ENCODE measurements around the gene FASLG. TPM values are rescaled to one million over a fixed set of nuclear protein-coding genes. Genes with fewer than 3 reads are reported as not detected.

Gene FASLG, protein sequence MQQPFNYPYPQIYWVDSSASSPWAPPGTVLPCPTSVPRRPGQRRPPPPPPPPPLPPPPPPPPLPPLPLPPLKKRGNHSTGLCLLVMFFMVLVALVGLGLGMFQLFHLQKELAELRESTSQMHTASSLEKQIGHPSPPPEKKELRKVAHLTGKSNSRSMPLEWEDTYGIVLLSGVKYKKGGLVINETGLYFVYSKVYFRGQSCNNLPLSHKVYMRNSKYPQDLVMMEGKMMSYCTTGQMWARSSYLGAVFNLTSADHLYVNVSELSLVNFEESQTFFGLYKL
- not detected for total RNA-seq

- TF ChIP-seq, protein P1, sequence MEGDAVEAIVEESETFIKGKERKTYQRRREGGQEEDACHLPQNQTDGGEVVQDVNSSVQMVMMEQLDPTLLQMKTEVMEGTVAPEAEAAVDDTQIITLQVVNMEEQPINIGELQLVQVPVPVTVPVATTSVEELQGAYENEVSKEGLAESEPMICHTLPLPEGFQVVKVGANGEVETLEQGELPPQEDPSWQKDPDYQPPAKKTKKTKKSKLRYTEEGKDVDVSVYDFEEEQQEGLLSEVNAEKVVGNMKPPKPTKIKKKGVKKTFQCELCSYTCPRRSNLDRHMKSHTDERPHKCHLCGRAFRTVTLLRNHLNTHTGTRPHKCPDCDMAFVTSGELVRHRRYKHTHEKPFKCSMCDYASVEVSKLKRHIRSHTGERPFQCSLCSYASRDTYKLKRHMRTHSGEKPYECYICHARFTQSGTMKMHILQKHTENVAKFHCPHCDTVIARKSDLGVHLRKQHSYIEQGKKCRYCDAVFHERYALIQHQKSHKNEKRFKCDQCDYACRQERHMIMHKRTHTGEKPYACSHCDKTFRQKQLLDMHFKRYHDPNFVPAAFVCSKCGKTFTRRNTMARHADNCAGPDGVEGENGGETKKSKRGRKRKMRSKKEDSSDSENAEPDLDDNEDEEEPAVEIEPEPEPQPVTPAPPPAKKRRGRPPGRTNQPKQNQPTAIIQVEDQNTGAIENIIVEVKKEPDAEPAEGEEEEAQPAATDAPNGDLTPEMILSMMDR (IDR thresholded peaks at IDR 0.05; ENCODE audit: low read depth) = no peak
Observed at GRCh38 chr1:172658871-172659453, at the start of gene FASLG. TSS of gene FASLG (plus strand) at chr1:172659103. CDS start at chr1:172659202, 99 bp downstream.

GRCh38 chr1:172609528-172609927 lies 49.4 kb upstream of the FASLG start:
- TF ChIP-seq, protein P1 (IDR thresholded peaks at IDR 0.05; ENCODE audit: low read depth) = no peak

DNA sequence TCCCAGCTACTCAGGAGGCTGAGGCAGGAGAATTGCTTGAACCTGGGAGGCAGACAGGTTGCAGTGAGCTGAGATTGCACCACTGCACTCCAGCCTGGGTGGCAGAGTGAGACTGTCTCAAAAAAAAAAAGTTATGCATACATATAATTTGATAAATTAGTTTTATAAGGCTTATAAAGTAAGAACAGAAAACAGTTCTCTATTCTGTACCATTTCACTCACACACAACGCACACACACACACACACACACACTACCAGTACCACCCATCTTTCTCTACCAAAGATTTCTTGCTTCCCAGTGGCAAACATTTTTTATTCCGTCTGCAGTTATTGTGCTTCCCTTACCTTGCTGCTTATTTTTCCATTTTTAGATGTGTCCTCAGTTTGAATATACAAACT lies 46.4 kb upstream of the FASLG start:
- TF ChIP-seq, protein P1 (IDR thresholded peaks at IDR 0.05; ENCODE audit: low read depth) = no peak

DNA sequence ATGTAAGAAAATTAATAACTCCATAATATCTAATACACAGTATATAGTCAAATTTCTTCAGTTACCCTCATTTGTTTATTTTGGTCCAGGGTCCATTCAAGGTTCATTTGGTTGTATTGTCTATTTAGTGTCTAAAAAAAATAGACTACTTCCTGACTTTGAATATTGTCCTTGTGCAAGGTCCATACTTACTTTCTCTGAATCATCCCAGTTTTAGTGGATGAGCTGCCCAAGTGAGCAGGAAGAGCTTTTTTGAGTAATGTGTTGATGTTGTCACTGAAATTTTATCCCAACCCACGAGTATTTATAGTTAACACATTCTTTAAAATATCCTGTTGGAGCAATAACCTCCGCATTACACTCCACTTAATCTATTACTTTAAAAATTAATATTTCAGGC lies 45.6 kb upstream of the FASLG start:
- TF ChIP-seq, protein P1 (IDR thresholded peaks at IDR 0.05; ENCODE audit: low read depth) = no peak

- TF ChIP-seq, protein P1 (IDR thresholded peaks at IDR 0.05; ENCODE audit: low read depth) = no peak
Observed at GRCh38 chr1:172616195-172616594, 42.7 kb upstream of the FASLG start.

GRCh38 chr1:172616636-172617035 lies 42.3 kb upstream of the FASLG start:
- TF ChIP-seq, protein P1 (IDR thresholded peaks at IDR 0.05; ENCODE audit: low read depth) = no peak

DNA sequence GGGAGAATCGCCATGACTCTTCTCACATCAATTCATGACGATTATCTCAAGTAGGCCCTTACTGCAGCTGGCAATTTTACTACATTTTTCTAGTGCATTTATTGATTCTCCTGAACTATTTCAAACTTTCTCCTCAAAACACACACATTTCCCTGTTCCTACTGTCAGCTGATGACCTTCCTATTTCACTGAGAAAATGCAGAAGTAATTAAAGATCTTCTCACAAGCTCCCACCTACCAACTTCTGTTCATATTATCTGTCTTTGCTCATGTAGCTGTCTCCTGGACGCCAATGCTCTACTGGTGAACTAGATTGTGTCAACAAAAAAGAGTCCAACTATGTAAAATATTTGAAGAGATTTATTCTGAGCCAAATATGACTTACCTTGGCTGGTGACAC lies 36.4 kb upstream of the FASLG start:
- TF ChIP-seq, protein P1 (IDR thresholded peaks at IDR 0.05; ENCODE audit: low read depth) = no peak
